ENCODE measurements around the gene CHST11. TPM values are rescaled to one million over a fixed set of nuclear protein-coding genes. Genes with fewer than 3 reads are reported as not detected.
"Not testable (repeated sequence)": the region's sequence is repeated elsewhere in the genome, so short reads cannot be mapped to it uniquely, and the experiment has no call there.

Gene CHST11
- total RNA-seq, 1 donor: 10.8 TPM

DNA sequence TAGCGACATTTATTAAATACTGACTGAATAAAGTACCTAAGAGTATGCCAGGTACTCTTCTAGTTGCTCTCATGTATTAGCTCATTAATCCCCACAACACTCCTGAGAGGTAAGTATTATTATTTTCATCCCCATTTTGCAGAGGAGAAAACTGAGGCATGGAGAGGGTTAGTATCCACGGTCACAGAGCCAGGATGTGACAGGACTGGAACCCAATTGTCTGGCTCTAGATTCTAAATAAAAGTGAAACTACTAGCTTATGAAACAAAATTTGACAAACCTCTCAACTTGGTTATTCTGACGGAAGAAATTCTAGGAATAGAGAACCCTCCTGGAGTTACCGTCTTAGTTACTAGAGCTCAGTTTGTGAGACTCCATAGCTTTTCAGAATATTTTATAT, 112.2 kb downstream of the CHST11 start:
- no peak for DNase-seq (ENCODE audit: low read depth)
- TF ChIP-seq, protein P1, sequence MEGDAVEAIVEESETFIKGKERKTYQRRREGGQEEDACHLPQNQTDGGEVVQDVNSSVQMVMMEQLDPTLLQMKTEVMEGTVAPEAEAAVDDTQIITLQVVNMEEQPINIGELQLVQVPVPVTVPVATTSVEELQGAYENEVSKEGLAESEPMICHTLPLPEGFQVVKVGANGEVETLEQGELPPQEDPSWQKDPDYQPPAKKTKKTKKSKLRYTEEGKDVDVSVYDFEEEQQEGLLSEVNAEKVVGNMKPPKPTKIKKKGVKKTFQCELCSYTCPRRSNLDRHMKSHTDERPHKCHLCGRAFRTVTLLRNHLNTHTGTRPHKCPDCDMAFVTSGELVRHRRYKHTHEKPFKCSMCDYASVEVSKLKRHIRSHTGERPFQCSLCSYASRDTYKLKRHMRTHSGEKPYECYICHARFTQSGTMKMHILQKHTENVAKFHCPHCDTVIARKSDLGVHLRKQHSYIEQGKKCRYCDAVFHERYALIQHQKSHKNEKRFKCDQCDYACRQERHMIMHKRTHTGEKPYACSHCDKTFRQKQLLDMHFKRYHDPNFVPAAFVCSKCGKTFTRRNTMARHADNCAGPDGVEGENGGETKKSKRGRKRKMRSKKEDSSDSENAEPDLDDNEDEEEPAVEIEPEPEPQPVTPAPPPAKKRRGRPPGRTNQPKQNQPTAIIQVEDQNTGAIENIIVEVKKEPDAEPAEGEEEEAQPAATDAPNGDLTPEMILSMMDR (IDR thresholded peaks at IDR 0.05; ENCODE audit: insufficient read depth, low read length): no peak
- no peak overlapping the region for H3K4me3 ChIP-seq (ENCODE audit: low read depth, low read length)

DNA sequence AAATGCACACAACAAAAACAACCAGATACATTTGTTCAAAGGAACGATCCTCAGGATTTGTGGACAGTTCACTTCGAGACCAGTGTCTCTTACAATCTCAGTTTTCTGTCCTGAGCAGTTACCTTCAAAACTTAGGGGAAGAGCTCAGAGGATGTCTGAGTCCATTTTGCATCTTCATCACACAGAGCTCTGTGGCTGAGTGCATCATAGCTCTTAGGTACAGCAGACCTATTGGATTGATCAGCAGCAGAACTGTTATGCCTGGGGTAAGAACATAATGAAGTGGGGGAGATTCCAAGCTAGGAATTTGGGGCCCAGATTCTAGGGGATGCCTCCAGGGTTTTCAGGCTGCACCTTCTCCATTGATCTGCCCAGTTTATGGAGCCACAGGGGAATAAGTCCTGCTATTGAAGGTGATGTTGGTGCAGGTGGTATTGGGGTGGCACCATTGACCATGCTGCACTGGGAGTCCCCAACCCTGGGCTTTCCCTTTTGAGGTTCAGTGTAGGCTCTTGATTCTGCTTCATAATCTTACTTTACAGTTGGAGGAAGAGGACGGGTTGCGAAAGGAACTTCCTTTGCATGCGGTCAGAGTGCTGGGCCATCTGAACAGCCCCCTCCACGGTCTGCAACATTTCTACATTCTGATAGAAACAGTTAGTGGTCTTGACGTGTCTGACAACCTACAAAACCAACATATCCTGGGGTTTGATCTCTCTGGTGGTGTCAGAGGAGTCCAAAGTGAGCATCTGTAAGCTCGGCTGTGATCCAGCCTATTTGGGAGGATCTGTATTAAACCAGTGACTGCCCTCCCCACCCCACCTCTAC, 112.8 kb downstream of the CHST11 start:
- DNase-seq (ENCODE audit: low read depth): no peak
- TF ChIP-seq, protein P1 (IDR thresholded peaks at IDR 0.05; ENCODE audit: insufficient read depth, low read length): no peak
- H3K4me3 ChIP-seq (ENCODE audit: low read depth, low read length): no peak overlapping the region

DNA sequence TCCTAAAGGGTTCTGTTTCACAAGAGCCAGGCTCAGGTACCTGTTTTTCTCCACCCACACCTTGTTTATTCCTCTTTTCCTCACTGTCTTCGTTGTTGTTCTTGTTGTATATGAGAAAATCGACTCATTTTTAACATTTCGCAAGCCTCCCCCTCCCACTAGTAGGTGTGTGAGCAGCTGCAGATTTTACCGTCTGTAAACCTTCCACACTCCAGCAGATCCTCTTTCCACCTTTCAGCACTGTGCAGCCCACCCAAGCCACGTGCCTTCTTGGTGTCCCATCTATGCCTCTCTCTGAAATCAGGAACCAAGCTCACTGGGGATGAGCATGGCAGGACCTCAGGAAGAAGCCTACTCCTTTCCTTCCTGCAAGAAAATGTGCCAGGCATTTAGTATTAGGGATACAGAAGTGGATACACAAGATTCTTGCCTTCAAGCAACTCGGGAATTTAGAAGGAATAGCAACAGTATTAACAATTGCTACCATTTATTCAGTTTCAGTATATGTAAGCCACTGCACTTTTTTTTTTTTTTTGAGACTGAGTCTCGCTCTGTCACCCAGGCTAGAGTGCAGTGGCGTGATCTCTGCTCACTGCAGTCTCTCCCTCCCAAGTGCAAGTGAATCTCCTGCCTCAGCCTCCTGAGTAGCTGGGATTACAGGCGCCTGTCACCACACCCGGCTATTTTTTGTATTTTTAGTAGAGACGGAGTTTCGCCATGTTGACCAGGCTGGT, 113.6 kb downstream of the CHST11 start:
- no peak for DNase-seq (ENCODE audit: low read depth)
- H3K4me3 ChIP-seq (ENCODE audit: low read depth, low read length): no peak overlapping the region
- TF ChIP-seq, protein P1 (IDR thresholded peaks at IDR 0.05; ENCODE audit: insufficient read depth, low read length): no peak

DNA sequence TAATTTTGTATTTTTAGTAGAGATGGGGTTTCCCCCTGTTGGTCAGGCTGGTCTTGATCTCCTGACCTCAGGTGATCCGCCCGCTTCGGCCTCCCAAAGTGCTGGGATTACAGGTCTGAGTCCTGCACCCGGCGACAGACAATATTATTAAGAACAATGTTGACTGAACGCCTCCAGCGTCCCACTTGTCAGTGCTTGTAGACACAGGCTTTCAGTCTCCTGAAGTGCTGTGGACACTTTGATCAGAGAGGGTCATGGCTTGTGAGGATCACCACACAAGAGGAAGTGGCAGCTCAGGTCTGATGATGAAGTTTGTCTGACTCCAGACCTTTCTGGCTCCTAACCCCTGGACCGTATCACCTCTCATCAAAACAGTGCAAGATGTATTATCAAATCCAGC, 114.6 kb downstream of the CHST11 start:
- H3K4me3 ChIP-seq (ENCODE audit: low read depth, low read length): no peak overlapping the region
- DNase-seq (ENCODE audit: low read depth): no peak
- TF ChIP-seq, protein P1 (IDR thresholded peaks at IDR 0.05; ENCODE audit: insufficient read depth, low read length): no peak

DNA sequence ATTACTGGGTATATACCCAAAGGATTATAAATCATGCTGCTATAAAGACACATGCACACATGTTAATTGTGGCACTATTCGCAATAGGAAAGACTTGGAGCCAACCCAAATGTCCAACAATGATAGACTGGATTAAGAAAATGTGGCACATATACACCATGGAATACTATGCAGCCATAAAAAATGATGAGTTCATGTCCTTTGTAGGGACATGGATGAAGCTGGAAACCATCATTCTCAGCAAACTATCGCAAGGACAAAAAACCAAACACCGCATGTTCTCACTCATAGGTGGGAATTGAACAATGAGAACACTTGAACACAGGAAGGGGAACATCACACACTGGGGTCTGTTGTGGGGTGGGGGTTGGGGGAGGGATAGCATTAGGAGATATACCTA, 117.6 kb downstream of the CHST11 start:
- DNase-seq (ENCODE audit: low read depth); H3K4me3 ChIP-seq (ENCODE audit: low read depth, low read length): not testable (repeated sequence)

DNA sequence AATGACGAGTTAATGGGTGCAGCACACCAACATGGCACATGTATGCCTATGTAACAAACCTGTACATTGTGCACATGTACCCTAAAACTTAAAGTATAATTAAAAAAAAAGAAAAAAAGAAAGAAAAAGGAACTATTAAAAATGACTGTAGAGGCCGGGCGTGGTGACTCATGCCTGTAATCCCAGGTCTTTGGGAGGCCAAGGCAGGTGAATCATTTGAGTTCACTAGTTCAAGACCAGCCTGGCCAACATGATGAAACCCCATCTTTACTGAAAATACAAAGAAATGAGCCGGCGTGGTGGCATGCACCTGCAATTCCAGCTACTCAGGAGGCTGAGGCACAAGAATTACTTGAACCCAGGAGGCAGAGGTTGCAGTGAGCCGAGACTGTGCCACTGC, 118.0 kb downstream of the CHST11 start:
- not testable (repeated sequence) for H3K4me3 ChIP-seq (ENCODE audit: low read depth, low read length)
- peak; percentile 39 for DNase-seq (ENCODE audit: low read depth)

DNA sequence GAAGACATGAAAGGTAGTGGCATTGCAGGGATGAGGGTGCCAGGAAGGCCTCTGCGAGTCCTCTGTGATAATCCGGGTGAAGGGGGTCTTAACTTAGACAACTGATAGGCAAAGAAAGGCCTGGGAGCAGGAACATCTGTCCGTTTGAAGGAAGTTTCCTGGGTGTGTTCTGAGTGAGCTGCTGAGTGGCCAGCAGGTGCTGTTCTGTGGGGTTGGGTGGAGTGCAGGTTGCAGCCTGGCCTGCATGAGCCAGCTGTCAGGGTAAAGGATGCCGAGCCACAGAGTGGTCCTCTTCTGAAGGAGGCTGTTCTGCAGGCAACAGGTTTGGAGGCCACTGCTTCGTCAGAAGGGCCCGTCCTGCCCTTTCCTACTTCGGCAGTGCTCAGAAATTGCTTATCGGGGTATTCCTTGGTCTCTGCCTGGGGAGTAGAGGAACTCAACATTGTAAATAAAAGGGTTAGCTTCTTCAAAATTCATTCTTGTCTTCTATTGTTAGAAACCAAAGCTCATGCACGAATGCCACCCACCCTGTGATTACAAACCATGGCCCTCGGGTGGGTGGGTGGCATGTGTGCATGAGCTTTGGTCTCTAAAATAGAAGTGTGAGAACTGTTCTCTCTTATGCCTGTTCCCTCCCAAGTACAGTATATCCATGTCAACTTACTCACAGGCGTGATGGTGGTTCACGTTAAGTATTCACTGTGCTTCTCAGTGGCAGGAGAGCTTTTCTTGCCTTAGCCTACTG, 118.9 kb downstream of the CHST11 start:
- TF ChIP-seq, protein P1 (IDR thresholded peaks at IDR 0.05; ENCODE audit: insufficient read depth, low read length): no peak
- no peak for DNase-seq (ENCODE audit: low read depth)
- no peak overlapping the region for H3K4me3 ChIP-seq (ENCODE audit: low read depth, low read length)
